ENCODE data around the gene TAS1R3.
A peak's percentile ranks its signal among the peaks of the same experiment; 100 is the strongest.

The TAS1R3 gene

DNA sequence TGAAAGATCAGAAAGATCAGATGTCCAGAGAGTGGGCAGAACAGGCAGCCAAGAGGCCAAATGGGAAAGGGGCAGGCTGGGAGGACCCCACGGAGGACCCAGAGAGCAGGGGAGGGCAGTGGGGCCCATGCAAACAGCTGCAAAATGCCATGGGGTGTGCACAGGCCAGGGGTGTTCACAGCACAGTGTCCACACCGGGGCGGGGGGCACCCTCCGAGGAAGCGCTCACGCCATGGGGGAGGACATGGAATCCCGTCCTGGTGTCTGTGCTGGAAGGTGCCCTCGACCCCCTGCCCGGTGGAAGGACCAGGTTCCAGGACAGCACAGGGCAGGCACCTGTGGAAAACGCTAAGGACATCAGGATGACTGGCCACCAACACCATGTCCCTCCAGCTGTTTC, 8.1 kb upstream of the TAS1R3 start:
- DNase-seq (ENCODE audit: low read depth in 2 of 3, low spot score in 2 of 3), result no peak

DNA sequence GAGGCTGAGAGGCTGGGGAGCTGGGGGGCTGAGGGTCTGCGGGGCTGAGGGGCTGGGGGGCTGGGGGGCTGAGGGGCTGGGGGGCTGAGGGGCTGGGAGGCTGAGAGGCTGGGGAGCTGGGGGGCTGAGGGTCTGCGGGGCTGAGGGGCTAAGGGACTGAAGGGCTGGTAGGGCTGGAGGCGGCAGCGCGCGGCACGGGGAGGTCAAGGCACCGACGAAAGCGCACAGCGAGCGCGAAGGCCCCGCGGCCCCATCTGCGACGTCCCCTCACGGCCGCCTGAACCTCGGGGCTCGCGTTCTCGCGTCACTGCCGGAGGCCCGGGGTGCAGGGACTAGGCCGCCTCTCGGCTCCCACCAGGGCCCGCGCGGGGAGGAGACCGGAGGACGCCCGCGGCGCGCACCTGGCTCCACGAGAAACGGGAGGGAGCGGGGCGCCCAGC, 7.0 kb upstream of the TAS1R3 start:
- DNase-seq (ENCODE audit: low read depth in 2 of 3, low spot score in 2 of 3), result no peak

DNA sequence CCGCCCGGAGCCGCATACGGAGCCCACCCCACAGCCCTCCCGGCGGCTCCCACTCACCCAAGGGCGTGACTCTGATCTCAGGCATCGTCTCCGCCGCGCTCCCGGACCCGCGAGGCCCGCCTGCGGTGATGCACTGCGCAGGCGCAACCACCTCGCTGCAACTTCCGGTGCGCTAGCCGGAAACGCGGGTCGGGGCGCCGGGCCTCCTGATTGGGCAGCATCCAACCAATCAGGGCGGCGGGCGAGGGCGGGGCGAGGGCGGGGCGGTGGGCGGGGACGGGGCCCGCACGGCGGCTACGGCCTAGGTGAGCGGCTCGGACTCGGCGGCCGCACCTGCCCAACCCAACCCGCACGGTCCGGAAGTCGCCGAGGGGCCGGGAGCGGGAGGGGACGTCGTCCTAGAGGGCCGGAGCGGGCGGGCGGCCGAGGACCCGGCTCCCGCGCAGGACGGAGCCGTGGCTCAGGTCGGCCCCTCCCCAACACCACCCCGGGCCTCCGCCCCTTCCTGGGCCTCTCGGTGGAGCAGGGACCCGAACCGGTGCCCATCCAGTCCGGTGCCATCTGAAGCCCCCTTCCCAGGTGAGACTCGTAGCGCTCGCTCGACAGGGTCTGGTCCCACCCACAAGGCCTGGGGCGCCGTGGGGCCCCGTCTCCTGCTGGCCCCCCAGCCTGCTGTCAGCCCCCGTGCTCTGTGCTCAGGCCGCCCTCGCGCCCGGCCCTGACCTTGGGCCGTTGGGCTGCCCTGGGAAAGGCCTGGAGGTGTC, 6.4 kb upstream of the TAS1R3 start, which contains the start of the genes CPTP and INTS11:
Gene CPTP (plus strand): TSS at position 279 of the 764 bp plus-strand sequence. CDS start 2,109 bp downstream, outside the sequence.
Gene INTS11 (minus strand): TSS at position 137 of the 764 bp plus-strand sequence. CDS start 52 bp downstream, at position 85.
- peak; percentile 90 to 96 (median 96) for DNase-seq (ENCODE audit: low read depth in 2 of 3, low spot score in 2 of 3)

GRCh38 chr1:1325288-1326074, 5.6 kb upstream of the TAS1R3 start:
- DNase-seq (ENCODE audit: low read depth in 2 of 3, low spot score in 2 of 3), result no peak

GRCh38 chr1:1326075-1326605, 4.9 kb upstream of the TAS1R3 start:
- DNase-seq (ENCODE audit: low read depth in 2 of 3, low spot score in 2 of 3), result no peak

DNA sequence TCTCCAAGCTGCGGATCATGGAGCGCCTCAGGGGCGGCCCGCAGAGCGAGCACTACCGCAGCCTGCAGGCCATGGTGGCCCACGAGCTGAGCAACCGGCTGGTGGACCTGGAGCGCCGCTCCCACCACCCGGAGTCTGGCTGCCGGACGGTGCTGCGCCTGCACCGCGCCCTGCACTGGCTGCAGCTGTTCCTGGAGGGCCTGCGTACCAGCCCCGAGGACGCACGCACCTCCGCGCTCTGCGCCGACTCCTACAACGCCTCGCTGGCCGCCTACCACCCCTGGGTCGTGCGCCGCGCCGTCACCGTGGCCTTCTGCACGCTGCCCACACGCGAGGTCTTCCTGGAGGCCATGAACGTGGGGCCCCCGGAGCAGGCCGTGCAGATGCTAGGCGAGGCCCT, 3.8 kb upstream of the TAS1R3 start:
- DNase-seq (ENCODE audit: low read depth in 2 of 3, low spot score in 2 of 3), result no peak

DNA sequence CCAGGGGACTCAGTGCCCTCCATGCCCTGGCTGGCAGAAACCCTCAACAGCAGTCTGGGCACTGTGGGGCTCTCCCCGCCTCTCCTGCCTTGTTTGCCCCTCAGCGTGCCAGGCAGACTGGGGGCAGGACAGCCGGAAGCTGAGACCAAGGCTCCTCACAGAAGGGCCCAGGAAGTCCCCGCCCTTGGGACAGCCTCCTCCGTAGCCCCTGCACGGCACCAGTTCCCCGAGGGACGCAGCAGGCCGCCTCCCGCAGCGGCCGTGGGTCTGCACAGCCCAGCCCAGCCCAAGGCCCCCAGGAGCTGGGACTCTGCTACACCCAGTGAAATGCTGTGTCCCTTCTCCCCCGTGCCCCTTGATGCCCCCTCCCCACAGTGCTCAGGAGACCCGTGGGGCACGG, 2.8 kb upstream of the TAS1R3 start:
- DNase-seq (ENCODE audit: low read depth in 2 of 3, low spot score in 2 of 3), result no peak

DNA sequence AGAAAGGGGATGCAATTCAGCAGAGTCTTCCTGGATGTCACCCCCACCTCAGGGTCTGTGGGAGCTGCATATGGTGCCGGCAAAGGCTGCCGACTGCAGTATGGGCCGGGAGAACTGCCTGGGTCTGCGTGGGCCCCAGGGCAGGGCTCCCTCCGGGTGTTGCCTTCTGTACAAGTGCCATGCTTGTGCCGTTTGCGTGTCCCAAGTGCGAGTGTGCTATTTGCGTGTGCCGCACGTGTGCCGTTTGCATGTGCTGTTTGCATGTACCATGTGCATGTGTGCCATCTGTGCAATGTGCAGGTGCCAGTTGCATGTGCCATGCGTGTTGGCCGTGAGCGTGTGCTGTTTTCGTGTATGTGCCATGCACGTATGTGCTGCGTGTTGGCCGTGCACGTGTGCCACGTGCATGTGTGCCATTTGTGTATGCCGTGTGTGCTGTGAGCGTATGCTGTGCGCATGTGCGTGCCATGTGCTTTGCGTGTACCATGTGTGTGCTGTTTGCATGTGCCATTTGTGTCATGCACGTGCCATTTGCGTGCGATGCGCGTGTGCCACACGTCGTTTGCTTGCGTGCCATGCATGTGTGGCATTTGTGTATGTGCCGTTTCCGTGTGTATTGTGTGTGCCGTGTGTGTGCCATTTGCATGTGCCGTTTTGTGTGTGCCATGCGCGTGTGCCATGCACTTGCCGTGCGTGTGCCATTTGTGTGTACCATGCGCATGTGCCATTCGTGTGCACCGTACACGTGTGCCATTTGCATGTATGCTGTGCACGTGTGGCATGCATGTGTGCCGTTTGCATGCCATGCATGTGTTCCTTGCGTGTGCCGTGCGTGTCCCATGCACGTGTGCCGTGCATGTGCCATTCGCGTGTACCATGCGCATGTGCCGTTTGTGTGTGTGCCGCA, 1.5 kb upstream of the TAS1R3 start:
- no peak for DNase-seq (ENCODE audit: low read depth in 2 of 3, low spot score in 2 of 3)

DNA sequence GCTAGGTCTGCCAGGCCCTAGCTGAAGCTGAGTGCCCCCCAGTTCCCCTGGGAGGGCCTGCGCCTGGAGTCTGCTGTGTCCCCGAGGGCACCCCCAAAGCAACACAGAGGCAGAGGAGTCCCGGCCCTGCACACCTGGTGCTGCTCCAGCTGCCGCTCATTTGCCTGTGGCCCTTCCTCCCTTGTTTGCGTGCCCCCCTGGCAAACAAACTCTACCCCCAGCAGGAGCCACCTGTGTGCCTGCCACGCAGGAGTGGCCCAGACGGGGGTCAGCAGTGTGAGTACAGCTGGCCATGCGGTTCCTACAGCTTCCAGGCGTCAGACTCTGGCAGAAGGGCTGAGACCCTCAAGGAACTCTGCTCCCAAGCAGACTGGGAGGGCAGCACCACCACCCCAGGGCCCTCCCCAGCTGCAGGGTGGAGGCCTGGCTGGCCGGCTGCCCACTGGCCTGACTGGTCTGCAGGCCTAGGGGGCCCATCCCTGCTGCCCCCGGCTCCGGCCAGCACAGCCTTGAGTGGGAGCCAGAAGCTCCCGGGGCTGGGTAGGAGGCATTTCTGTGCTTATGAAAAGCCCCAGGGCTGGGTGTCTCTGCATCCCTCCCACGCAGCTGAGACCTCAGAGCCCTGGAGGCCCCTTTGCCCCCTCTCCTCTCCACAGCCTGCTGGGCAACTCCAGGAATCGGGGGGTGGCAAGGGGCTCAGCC, 563 bp upstream of the TAS1R3 start:
- DNase-seq (ENCODE audit: low read depth in 2 of 3, low spot score in 2 of 3), result no peak

- no peak for DNase-seq (ENCODE audit: low read depth in 2 of 3, low spot score in 2 of 3)
Observed at GRCh38 chr1:1332031-1332755, 1.1 kb downstream of the TAS1R3 start.

DNA sequence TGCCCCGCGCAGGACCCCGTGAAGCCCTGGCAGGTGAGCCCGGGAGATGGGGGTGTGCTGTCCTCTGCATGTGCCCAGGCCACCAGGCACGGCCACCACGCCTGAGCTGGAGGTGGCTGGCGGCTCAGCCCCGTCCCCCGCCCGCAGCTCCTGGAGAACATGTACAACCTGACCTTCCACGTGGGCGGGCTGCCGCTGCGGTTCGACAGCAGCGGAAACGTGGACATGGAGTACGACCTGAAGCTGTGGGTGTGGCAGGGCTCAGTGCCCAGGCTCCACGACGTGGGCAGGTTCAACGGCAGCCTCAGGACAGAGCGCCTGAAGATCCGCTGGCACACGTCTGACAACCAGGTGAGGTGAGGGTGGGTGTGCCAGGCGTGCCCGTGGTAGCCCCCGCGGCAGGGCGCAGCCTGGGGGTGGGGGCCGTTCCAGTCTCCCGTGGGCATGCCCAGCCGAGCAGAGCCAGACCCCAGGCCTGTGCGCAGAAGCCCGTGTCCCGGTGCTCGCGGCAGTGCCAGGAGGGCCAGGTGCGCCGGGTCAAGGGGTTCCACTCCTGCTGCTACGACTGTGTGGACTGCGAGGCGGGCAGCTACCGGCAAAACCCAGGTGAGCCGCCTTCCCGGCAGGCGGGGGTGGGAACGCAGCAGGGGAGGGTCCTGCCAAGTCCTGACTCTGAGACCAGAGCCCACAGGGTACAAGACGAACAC, 1.8 kb downstream of the TAS1R3 start:
- DNase-seq (ENCODE audit: low read depth in 2 of 3, low spot score in 2 of 3), result no peak

- no peak for DNase-seq (ENCODE audit: low read depth in 2 of 3, low spot score in 2 of 3)
Observed at GRCh38 chr1:1333551-1334241, 2.6 kb downstream of the TAS1R3 start.

DNA sequence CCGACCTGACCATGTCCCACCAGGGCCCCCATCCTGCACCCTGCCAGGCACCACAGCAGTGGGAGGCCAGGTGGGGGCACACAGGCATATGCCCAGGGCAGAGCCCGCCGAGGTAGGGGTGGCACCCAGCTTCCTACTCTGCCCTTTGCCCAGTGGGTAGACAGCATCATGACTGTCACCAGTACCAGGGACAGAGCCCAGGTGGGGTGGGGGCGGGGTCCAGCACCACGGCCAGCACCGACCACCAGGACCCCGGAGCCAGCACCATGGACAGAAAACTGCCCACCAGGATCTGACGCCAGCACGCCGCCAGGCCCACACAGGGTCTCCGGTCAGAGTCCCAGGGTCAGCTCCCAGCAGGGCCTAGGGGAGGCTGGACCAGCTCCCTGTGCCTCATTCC, 3.8 kb downstream of the TAS1R3 start:
- DNase-seq (ENCODE audit: low read depth in 2 of 3, low spot score in 2 of 3), result no peak

- DNase-seq (ENCODE audit: low read depth in 2 of 3, low spot score in 2 of 3), result no peak
Observed at GRCh38 chr1:1335283-1335682, 4.2 kb downstream of the TAS1R3 start.

DNA sequence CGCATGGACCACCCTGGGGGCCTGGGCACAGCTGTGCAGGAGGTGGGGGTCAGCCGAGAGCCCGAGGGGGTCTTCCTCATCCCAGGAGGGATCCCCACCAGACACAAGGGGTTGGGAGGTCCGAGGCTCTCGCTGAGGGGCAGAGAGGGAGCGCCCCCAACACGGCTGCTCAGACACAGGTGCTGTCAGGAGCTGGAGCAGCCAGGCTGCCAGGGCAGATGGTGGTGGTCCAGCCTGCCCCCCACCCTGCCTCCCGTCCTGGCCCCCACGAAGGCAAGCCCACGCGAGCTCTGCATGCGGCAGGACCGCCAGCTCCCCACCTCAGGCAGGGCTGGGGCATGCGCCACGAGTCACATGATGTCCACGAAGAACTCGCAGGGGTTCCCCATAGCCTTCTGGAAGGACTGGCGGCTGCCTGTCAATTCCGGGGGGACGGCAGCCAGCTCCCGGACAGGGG, 4.7 kb downstream of the TAS1R3 start:
- no peak for DNase-seq (ENCODE audit: low read depth in 2 of 3, low spot score in 2 of 3)

DNA sequence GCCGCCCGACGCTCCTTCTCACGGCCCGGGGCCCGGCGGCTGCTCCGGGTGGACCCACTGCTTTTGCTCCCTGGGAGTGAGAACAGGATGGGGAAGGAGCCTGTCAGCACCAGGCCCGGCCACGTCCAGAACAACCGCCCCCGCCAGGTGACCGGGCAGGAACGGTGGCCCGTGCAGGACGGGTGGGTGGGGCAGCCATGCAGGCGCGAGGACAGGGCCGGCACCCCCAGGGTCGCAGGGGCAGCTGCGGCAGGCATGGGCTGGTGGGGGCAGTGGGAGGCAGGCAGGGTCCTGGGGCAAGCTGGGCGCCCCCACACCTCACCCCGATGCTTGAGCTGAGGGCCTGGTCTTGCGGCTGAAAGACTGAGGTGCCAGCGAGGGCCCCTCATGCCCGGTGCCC, 5.4 kb downstream of the TAS1R3 start:
- DNase-seq (ENCODE audit: low read depth in 2 of 3, low spot score in 2 of 3), result no peak

- no peak for DNase-seq (ENCODE audit: low read depth in 2 of 3, low spot score in 2 of 3)
Observed at GRCh38 chr1:1336931-1337792, 6.1 kb downstream of the TAS1R3 start.
